Mammary epithelial cell (primary cell): ENCODE results near the gene SAMD5.

Experiments
- EZH2 ChIP-seq: IDR thresholded peaks from 2 replicates; pipeline ENCODE4 v1.6.1; 2012; ENCODE audit warnings: low read length, inconsistent platforms, borderline replicate concordance
- TF ChIP-seq, protein P1 (sequence below), 2 donors: IDR thresholded peaks in 1 of 2; conservative IDR thresholded peaks in 1 of 2; 2 replicates each; pipeline ENCODE4 v1.5.1; 2011 to 2012; ENCODE audit warnings: inconsistent platforms in 2 of 2, low read length in 2 of 2, mild to moderate bottlenecking in 2 of 2, control low read depth in 1 of 2, low read depth in 1 of 2; ENCODE audit not compliant: insufficient read depth in 1 of 2; ENCODE audit errors: extremely low read depth in 1 of 2

DNA sequence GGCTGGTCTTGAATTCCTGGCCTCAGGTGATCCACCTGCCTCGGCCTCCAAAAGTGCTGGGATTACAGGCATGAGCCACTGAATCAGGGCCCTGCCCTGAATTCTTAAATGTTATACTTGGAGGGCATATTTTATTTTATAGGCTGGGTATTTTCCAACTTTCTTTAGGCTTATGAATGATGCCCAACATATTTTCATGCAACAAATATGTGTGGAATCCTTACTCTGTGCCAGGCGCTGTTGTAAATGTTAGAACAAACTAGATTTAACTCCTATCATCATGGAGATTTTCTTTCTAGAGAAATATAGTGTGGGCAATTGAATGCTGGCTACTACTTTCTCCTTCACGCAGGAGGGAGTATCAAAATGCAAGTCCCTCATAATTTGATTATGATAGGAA lies 71.2 kb downstream of the SAMD5 start:
- TF ChIP-seq, protein P1, sequence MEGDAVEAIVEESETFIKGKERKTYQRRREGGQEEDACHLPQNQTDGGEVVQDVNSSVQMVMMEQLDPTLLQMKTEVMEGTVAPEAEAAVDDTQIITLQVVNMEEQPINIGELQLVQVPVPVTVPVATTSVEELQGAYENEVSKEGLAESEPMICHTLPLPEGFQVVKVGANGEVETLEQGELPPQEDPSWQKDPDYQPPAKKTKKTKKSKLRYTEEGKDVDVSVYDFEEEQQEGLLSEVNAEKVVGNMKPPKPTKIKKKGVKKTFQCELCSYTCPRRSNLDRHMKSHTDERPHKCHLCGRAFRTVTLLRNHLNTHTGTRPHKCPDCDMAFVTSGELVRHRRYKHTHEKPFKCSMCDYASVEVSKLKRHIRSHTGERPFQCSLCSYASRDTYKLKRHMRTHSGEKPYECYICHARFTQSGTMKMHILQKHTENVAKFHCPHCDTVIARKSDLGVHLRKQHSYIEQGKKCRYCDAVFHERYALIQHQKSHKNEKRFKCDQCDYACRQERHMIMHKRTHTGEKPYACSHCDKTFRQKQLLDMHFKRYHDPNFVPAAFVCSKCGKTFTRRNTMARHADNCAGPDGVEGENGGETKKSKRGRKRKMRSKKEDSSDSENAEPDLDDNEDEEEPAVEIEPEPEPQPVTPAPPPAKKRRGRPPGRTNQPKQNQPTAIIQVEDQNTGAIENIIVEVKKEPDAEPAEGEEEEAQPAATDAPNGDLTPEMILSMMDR (conservative IDR thresholded peaks at IDR 0.05 in 1 of 2, IDR thresholded peaks at IDR 0.05 in 1 of 2; ENCODE audit: extremely low read depth in 1 of 2, insufficient read depth in 1 of 2, low read depth in 1 of 2, low read length in 2 of 2), result no peak
- TF ChIP-seq EZH2, result no peak
